Limb (tissue), 2 donors: ENCODE results near the gene SLC6A9.

Source experiments
- DNase-seq, 2 donors: peaks; one replicate each; pipeline ENCODE4 v3.0.0-alpha.2; 2016; ENCODE audit errors: extremely low spot score in 2 of 2

The SLC6A9 gene

DNA sequence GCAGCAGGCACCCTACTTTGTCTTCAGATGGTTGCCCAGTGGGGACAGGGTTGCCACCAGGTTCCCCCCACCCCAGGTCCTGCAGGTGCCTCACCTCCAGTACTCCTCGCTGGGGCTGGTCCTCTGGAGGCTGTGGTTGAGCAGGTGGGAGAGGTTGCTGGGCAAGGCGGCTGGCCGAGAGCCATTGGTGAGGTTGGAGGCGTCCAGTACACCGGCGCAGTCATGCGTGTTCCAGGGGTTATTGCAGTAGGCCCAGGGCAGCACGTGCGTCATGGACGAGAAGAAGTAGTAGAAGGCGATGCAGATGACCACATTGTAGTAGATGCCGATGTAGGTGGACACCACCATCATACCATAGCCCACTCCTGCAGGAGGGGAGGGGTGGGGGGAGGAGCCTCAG, 23.0 kb downstream of the SLC6A9 start:
- DNase-seq, result no peak

DNA sequence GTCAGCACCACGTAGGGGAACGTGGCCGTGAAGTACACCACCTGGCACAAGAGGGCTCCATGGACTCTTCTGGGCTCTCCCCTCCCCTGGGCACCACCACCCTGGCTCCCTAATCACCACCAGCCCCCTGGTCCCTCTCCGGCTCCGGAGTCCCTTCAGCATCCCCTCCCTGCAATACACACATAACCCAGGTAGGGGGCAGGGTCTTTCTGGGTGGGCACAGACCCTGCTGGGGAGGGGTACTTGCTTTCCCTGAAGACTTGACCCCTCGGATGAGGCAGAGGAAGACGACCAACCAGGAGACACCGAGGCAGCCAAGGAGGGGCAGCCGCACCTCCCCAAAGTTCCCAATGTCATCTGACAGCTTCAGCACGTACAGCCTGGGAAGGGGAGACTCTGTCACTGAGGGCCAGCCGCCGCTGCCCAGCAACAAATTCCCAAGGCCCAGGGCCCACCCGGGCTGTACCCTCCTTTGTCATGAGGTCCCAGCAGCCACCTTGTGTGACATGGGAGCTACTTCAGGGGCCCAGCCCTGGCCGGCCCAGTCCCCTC, 28.6 kb downstream of the SLC6A9 start:
- no peak for DNase-seq

DNA sequence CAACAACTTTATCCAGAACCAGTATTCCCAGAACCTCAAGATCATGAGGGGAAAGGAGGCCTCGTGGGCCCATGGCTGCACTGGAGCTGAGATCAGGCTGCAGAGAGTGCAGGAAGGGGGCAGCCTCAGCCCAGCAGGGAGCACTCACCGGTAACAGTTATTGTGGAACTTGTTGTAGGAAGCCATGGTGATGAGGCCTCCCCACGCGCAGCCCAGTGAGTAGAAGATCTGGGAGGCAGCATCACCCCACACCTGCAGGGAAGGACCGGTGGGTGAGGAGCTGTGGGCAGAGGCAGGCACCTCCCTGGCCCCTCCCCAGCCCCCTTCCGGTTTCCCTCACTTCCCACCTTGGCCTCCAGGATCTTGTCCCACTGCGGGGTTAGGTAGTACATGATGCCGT, 29.1 kb downstream of the SLC6A9 start:
- no peak for DNase-seq

DNA sequence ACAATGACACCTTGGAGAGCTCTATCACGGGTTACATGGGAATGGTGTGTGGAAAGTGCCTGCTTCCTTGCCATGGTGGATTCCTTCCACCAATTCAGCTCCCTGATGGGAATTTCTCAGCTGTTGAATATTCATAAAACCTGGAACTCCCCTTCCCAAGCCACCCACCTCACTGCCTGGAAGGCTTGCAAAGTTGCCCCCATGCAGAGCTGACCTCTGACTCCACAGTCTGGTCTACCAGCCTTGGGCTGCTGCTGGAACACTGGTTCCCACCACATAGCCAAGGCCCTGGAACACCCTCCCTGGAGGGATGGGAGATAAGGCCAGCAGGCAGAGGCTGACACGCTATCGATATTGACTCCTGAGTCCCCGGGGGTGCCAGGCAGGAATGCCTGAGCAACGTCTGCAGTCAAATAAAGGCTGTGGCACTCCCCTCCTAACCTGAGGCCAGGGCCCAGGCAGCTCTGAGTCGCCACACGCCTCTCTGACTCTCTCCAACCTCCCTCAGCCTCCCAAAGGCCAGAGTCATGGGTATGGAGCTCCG, 31.1 kb downstream of the SLC6A9 start:
- DNase-seq, result no peak

DNA sequence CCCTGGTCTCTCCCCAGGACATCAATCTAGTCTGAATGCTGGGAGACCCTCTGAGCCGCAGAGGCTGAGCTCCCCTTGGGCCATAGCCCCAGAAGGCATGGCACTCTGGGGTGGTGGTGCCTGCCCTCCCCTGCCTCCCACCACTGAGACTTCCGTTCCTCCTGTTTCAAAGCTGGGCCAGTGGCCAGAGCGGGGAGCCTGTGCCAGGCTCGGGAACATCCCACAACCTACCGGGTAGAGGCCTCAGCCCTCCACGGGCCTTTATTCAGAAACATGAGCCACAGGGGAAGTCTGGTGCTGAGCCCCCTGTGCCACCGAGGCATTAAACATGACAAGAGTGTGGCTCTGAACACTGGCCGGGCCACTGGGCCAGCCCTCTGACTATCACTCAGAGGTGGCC, 31.8 kb downstream of the SLC6A9 start:
- no peak for DNase-seq

DNA sequence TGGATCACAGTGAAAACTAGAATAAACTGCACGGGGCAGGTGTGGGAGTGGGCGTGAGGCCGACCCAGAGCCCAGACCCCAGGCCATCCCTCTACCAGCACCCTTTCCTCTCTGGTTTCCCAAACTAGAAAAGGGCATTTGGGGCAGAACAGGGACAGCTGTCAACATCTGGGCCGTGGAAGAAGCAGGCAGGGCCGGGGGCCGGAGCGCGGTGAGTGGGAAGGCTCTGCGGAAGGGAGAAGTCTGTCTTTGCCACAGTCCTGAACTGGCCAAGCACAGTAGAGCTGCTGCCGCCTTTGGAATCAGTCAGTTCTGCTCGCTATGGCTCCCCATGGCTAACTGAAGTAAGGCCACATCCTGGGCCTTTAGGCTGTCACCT, 33.3 kb downstream of the SLC6A9 start:
- DNase-seq, result no peak

DNA sequence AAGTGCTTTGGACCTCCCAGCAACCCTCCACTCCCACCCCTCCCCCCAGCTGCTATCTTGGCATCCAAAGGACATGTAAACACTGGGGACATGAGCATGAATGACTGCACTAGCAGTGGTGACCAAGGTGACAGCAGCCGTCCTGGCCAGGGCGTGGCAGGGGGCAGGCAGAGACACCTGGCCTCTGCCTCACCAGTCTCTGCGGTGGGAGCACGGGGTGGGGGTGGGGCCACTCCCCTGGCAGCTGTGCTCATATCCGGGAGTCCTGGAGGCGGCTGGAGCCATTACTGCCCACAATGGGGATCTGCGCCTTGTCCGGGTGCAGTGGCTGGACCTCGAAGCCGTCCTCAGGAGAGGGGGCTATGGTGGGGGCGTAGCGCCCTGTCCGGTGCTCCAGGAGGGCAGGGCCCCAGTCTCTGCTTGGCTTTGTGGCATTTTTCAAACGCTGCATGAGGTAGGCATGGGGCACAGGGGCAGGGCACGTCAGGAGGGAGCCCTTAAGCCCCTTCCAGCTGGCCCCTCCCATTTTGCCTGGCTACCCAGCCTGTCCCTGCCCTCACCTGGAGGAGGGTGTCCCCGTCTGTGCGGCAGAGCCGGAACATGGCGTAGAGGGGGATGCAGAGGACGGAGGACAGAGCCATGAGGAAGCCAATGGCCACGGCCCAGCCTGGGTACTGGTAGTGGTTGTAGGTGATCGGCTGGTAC, 33.8 kb downstream of the SLC6A9 start:
- no peak for DNase-seq

DNA sequence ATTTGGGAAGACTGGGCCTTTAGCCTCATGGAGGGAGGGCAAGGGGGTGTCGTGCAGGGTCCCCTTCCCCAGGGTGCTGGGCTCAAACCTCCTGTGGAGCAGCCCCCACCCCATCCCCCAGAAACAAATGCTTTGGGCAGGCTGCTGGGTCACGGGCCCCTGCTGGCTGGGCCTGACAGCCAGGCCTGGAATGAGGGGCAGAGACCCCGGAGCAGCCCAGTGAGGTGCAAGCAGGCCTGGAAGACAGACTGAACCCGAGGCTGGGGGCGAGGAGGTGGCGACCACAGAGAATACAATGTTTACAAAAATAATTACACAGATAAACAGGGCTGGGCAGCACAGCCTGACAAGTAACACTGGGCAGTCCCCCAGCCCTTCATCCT, 34.5 kb downstream of the SLC6A9 start:
- no peak for DNase-seq

DNA sequence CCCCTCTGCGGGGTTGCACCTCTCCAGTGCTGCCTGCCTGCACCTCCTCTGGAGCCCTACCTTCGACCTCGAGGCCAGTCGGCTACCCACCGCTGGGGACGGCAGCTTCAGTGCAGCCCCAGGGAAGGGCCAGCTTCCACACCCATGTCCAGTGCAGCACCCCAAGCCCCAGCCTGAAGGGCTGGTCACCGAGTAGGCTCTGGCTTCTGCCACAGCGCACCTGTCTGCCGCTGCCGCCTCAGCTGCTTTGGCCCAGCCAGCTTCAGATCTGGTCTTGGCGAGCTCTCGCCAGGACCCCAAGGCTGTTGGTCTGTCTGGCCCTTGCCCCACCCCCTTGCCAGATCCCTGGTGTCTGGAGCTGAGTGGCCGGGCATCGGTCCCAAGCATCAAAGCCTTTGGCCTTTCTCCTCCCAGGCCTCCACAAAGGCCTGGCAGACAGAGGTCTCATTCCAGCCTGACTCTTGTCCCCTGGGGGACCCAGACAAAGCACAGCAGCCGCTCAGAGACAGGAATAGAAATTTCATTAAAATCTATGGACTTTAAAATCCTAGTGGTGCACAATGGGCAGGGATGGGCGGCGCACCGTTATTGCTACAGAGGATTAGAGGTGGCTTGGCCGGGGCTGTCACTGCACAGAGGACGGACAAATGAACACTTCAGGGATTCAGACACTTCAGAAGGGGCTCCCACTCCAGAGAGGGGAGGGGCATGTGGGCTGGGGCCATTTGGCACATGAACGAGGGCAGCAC, 35.1 kb downstream of the SLC6A9 start:
- DNase-seq, result no peak

DNA sequence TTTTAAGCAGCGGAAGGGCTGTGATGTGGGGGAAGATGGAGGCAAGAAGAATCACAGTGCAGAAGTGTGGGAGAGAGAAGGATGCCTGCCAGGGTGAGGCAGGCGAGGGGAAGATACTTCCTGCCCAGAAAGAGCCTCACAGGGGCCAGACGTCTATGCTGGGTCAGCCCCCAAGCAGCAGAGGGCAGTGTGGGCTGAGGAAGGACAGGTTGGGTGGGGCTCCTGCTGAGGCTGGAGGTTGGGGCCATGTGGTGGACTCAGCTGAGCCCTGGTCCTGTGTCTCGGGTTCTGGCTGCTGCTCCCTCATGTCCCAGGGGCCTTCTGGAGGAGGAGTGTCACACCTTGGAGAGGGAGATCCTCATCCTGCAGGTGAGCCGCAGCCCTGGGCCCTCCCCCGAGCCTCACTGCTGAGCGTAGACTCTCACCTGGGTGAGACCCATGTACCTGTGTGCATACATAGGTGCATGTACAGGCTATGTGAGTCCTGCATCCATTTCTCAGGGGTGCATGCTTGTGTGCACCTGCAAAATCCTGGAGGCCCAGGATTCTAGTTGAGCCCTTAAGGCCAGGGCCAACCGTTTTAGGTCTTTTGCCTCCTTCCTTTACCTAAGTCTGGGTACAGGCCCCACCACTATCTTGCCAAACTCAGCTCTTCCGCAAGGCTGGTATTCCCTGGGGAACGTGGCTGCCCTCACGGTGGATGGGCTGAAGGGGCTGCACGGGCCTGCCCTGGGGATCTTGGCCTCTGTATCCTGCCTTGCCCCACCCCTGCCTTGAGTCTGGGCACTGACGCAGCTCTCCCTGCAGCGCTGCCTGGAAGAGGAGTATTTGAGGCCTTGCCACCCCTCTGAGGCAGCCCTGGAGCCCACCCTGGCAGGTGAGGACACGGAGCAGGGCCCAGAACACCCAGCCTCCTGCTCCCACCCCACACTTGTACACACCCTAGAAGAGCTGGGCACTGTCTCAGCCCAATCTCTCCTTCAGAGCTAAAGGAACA, 36.2 kb downstream of the SLC6A9 start:
- no peak for DNase-seq

DNA sequence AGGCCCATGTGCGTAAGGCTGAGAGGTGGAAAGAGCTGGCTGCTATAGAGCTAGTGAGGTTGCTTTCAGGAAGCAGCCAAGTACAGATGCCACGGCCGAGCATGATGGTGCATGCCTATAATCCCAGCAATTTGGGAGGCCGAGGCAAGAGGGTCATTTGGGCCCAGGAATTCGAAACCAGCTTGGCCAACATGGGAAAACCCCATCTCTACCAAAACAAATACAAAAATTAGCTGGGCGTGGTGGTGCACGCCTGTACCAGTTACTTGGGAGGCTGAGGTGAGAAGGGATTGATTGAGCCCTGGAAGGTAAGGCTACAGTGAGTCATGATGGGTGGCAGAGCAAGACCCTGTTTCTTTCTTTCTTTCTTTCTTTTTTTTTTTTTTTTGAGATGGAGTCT, 37.2 kb downstream of the SLC6A9 start:
- DNase-seq, result no peak

DNA sequence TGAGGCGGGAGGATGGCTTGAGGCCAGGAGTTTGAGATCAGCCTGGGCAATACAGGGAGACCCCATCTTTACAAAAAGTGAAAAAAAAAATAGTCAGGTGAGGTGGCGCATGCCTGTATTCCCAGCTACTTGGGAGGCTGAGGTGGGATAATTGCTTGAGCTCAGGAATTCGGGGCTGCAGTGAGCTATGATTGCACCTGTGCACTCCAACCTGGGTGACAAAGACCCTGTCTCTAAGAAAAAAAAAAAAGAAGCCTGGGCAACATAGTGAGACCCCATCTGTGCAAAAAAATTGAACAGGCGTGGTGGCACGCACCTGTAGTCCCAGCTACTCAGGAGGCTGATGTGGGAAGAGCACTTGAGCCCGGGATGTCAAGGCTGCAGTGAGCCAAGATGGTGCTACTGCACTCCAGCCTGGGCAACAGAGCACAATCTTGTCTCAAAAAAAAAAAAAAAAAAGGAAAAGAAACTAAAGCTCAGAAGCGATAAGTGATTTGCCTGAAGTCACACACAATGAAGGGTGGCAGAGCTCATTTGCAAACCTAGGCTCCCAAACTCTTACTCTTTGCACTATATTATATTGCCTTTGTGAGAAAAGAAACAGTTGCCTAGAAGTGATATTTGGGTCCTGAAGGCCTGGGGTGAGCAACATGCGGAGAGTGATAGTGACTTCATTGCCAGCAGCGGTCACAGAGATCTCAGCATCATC, 37.9 kb downstream of the SLC6A9 start:
- no peak for DNase-seq

DNA sequence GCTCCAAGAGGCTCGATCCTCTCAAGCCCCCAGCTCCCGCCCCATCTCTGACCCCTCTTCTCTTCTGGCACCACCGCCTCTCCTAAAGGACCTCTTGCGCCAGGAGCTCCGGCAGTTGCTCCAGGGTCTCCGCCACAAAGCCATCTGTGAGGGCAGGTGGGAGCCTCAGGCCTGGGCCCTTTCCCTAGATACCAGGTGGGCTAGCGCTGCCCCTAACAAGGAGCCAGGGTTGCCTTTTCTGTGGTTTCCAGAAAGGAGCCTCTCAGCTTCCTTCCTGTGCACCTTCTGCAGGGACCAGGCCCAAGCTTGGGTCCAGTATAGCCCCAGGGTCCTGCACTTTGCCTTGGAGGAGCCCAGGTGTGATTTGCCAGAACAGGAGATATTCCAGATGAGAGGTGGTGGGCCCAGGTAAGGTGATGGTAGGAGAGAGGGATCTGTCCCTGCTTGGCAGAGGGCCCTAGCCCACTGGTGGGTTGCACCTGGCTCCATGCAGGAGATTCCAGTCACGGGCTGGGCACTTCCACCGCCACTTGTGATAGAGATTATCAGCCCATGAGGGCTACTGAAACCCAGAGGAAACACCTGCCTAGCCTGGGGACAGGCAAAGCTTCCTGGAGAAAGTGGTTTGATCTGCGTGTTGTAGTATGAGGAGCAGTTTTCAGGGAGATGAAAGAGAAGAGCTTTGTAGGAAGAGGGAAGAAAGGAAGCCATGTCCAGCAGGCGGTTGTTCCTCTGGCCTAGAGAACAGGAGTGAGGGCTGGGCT, 38.8 kb downstream of the SLC6A9 start:
- no peak for DNase-seq

DNA sequence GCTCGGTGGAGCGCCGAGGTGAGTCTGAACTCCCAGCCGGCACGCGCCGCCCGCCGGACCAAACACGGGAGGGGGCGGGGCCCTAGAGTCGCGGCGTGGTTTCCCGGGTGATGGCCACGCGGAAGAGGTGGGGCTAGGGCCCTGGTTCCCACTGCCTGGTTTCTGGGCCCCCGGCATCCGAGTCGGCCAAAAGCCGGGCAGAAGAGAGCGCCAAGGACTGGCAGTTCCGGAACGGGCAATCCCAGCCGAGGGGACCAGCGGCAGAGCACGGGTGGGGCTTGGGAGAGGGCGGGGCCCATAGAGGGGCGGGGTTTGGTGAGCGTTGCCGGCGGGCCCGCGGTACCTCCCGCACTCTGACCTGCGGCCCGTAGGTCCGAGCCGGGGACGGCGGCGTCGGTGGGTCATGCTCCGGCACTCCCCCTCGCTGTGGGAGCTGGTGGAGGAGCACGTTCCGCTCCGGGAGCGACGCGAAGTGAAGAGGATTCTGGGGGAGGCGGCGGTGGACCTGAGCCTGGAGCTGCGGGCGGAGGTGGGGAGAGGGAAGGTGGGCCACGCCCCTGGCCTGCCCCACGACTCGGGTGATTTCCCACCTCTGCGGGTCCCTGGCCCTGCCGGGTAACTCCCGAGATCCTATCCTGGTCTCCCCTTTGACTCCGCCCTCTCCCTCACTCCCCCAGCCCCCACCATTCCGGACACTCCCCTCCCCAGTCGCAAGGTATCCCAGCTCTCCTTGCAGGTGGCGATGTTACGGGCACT, 39.6 kb downstream of the SLC6A9 start, which contains the start of gene CCDC24:
Gene CCDC24 (plus strand): TSS at position 124 of the 756 bp plus-strand sequence. CDS start 280 bp downstream, at position 404.
- peak; percentile 55 to 84 for DNase-seq

DNA sequence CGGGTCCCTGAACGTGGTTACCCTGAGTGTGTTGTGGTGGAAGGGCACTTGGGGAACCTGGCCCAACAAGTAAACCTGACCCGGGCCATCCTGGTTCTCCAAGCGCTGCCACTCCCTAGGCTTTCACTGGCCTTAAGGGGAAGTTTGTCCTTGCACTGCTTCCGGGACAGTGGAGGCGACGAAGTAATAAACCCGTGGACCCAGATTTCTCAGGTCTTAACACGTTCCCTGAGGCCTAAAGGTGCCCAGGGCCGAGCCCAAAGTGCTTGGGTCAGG, 40.1 kb downstream of the SLC6A9 start:
- DNase-seq, result no peak

DNA sequence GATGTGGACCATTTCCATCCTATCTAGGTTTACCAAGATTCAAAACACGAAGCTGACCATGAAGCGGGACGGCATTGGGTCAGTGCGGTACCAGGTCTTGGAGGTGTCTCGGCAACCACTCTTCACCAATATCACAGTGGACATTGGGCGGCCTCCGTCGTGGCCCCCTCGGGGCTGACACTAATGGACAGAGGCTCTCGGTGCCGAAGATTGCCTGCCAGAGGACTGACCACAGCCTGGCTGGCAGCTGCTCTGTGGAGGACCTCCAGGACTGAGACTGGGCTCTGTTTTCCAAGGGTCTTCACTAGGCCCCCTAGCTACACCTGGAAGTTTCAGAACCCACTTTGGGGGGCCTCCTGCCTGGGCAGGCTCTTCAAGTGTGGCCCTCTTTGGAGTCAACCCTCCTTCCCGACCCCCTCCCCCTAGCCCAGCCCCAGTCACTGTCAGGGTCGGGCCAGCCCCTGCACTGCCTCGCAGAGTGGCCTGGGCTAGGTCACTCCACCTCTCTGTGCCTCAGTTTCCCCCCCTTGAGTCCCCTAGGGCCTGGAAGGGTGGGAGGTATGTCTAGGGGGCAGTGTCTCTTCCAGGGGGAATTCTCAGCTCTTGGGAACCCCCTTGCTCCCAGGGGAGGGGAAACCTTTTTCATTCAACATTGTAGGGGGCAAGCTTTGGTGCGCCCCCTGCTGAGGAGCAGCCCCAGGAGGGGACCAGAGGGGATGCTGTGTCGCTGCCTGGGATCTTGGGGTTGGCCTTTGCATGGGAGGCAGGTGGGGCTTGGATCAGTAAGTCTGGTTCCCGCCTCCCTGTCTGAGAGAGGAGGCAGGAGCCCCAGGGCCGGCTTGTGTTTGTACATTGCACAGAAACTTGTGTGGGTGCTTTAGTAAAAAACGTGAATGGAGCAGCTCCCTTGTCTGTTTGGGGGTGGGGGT, 40.7 kb downstream of the SLC6A9 start:
- no peak for DNase-seq

DNA sequence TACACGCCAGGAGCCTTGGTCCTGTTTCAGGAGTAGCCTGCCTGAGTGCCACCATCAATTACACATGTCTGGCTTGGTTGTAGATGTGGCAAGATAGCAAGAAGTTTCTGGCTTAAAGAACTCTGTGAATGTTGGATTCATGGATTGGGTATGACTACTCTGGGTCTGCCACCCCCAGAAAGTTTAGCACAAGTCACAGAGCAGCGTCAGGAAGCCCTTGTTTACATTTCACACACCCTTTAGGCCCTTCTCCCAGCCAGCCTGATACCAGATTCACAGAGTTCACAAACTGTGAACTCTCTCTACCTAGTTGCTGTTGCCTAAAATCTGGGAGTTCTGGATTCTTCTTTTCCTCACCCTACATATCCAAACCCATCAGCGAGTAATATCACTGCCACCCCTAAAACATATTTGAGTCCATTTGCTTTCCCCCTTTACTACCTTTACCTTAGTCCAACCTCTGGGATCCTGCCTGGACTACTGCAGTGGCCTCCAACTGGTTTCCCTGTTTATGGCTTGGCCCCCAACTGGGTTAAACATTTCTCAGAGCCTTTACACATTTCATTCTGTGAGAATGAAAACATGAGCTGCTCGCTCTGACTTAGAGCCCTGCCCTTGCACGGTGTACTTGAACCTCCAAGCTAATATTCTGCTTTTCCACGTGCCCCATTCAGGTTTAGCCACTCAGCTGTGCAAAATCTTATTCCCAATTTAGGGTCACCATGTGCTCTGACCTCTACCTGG, 43.9 kb downstream of the SLC6A9 start:
- no peak for DNase-seq

DNA sequence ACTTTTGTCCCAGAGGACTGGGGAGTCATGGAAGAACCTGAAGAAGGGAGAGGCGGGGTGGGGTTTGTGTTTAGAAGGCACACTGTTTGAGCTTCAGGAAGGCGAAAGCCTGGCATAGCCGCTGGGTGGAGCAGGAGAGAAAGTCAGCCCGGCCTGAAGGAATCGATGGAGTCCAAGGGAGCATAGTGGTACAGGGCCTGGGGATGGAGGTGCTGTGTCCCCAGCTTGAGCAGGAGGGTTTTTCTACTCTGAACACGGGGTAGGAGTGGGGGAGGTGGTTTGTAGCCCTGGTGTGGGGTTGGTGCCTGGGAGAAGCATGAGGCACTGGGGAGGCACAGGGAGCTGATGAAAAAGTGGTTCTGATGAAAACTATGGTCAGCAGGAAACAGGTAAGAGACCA, 44.5 kb downstream of the SLC6A9 start:
- no peak for DNase-seq
